GM23338 (cell line): ENCODE data around the gene CCDC3. TPM values are rescaled to one million over a fixed set of nuclear protein-coding genes. Genes with fewer than 3 reads are reported as not detected.

ENCODE experiments used
- ATAC-seq: fragments of 200-7000 bp; cut with Tn5 transposase; 3 replicates; pipeline ENCODE4 v1.9.1; 2020
- DNase-seq: peaks from one replicate; pipeline ENCODE4 v3.0.0-alpha.2; 2015; ENCODE audit warnings: low spot score
- H2AFZ ChIP-seq: fragments of 200-600 bp; sonication (generic); 2 replicates; pipeline ENCODE4 v1.8.0; 2016; ENCODE audit warnings: antibody characterized with exemption, mild to moderate bottlenecking, moderate library complexity
- H3F3A ChIP-seq: fragments of 200-600 bp; sonication (generic); replicated peaks from 2 replicates; pipeline ENCODE4 v1.8.0; 2017; ENCODE audit warnings: antibody characterized with exemption, mixed run types, low read depth
- H3K27ac ChIP-seq: fragments of 200-600 bp; sonication (generic); 2 replicates; pipeline ENCODE4 v1.6.1; 2016; ENCODE audit warnings: low read depth
- H3K27me3 ChIP-seq: fragments of 200-600 bp; sonication (generic); 2 replicates; pipeline ENCODE4 v1.8.0; 2016; ENCODE audit warnings: mild to moderate bottlenecking, mixed run types, moderate library complexity; ENCODE audit not compliant: insufficient read depth
- H3K36me3 ChIP-seq: fragments of 200-600 bp; sonication (generic); 2 replicates; pipeline ENCODE4 v1.8.0; 2016; ENCODE audit warnings: mild to moderate bottlenecking; ENCODE audit not compliant: insufficient read depth
- H3K4me1 ChIP-seq: fragments of 200-600 bp; sonication (generic); 2 replicates; pipeline ENCODE4 v1.8.0; 2016; ENCODE audit warnings: mild to moderate bottlenecking, moderate library complexity; ENCODE audit not compliant: insufficient read depth
- H3K4me2 ChIP-seq: fragments of 200-600 bp; sonication (generic); 2 replicates; pipeline ENCODE4 v1.7.1; 2017; ENCODE audit warnings: mixed run types
- H3K4me3 ChIP-seq: fragments of 200-600 bp; sonication (generic); 2 replicates; pipeline ENCODE4 v1.6.1; 2016; ENCODE audit warnings: mixed run types
- H3K79me2 ChIP-seq: fragments of 200-600 bp; sonication (generic); replicated peaks from 2 replicates; pipeline ENCODE4 v1.8.0; 2017; ENCODE audit warnings: mild to moderate bottlenecking; ENCODE audit not compliant: insufficient read depth
- H3K9me2 ChIP-seq: fragments of 200-600 bp; sonication (generic); 2 replicates; pipeline ENCODE4 v1.8.0; 2017; ENCODE audit not compliant: insufficient read depth
- H4K20me1 ChIP-seq: fragments of 200-600 bp; sonication (generic); replicated peaks from 2 replicates; pipeline ENCODE4 v1.8.0; 2017; ENCODE audit warnings: mild to moderate bottlenecking; ENCODE audit not compliant: insufficient read depth
- H3K27ac Mint-ChIP-seq: 2 replicates; pipeline ENCODE4 v1.8.0; 2020; ENCODE audit warnings: inconsistent platforms, mild to moderate bottlenecking, moderate library complexity, mixed read lengths
- H3K27me3 Mint-ChIP-seq: 3 replicates; pipeline ENCODE4 v1.8.0; 2022; ENCODE audit warnings: low read depth, mild to moderate bottlenecking, moderate library complexity, mixed read lengths, inconsistent platforms; ENCODE audit not compliant: insufficient read depth, poor library complexity
- H3K36me3 Mint-ChIP-seq: 3 replicates; pipeline ENCODE4 v1.8.0; 2021; ENCODE audit warnings: low read depth, mild to moderate bottlenecking, inconsistent platforms, moderate library complexity, mixed read lengths
- H3K4me1 Mint-ChIP-seq: 3 replicates; pipeline ENCODE4 v1.8.0; 2020; ENCODE audit warnings: mild to moderate bottlenecking, inconsistent platforms, mixed read lengths
- H3K4me3 Mint-ChIP-seq: 3 replicates; pipeline ENCODE4 v1.8.0; 2021; ENCODE audit warnings: moderate library complexity, mild to moderate bottlenecking, inconsistent platforms, mixed read lengths
- H3K9me3 Mint-ChIP-seq: 3 replicates; pipeline ENCODE4 v1.8.0; 2020; ENCODE audit warnings: moderate library complexity, mild to moderate bottlenecking, inconsistent platforms, mixed read lengths
- CREB1 ChIP-seq: fragments of 250-450 bp; sonication (Bioruptor Pico); IDR thresholded peaks from 2 replicates; pipeline ENCODE4 v1.5.0; 2020; ENCODE audit warnings: low read depth, mild to moderate bottlenecking, moderate library complexity
- EZH2 ChIP-seq: fragments of 200-600 bp; sonication (generic); IDR thresholded peaks from one replicate; pipeline ENCODE4 v1.8.0; 2017; ENCODE audit warnings: antibody characterized with exemption, mild to moderate bottlenecking, low read depth; ENCODE audit not compliant: unreplicated experiment
- EZH2phosphoT487 ChIP-seq: fragments of 200-600 bp; sonication (generic); IDR thresholded peaks from one replicate; pipeline ENCODE4 v1.8.1; 2018; ENCODE audit warnings: antibody characterized with exemption; ENCODE audit not compliant: unreplicated experiment
- JUNB ChIP-seq: IDR thresholded peaks from one replicate; pipeline ENCODE4 v1.6.1; 2016; ENCODE audit warnings: antibody characterized with exemption; ENCODE audit not compliant: unreplicated experiment
- NANOG ChIP-seq: IDR thresholded peaks from 2 replicates; pipeline ENCODE4 v1.6.1; 2016; ENCODE audit warnings: antibody characterized with exemption, borderline replicate concordance
- POLR2AphosphoS5 ChIP-seq: IDR thresholded peaks from 2 replicates; pipeline ENCODE4 v1.6.1; 2016; ENCODE audit warnings: antibody characterized with exemption, low read depth
- STAT1 ChIP-seq: IDR thresholded peaks from one replicate; pipeline ENCODE4 v1.6.1; 2016; ENCODE audit warnings: antibody characterized with exemption; ENCODE audit not compliant: unreplicated experiment
- ZNF114 ChIP-seq: fragments of 250-450 bp; sonication (Bioruptor Pico); IDR thresholded peaks from 2 replicates; pipeline ENCODE4 v1.5.0; 2020; ENCODE audit warnings: mild to moderate bottlenecking, moderate library complexity
- ZNF331 ChIP-seq: fragments of 250-450 bp; sonication (Bioruptor Pico); IDR thresholded peaks from 2 replicates; pipeline ENCODE4 v1.5.0; 2020; ENCODE audit warnings: low read depth, mild to moderate bottlenecking, moderate library complexity
- polyA plus RNA-seq: library from polyadenylated mRNA; unstranded; fragments of >200 nt; fragmentation: Nextera tagmentation; extraction: Ambion mirVana; gene quantifications from 2 replicates; pipeline ENCODE4 v1.2.1, GENCODE V29; 2016
- total RNA-seq: library from RNA; depleted of rRNA; stranded (reverse); fragments of >200 nt; shearing (Covaris generic); gene quantifications from 2 replicates; pipeline ENCODE4 v1.2.3, GENCODE V29; 2014
- TF ChIP-seq, protein P1 (sequence below), 2 experiments: fragments of 200-600 bp in 1 of 2; sonication (generic) in 1 of 2; conservative IDR thresholded peaks; 2 replicates each; pipeline versions ENCODE4 v1.5.1 to v1.6.1; 2016 to 2017; ENCODE audit warnings: antibody characterized with exemption in 2 of 2, low read depth in 2 of 2, mild to moderate bottlenecking in 2 of 2, moderate library complexity in 1 of 2
- TF ChIP-seq, protein P2 (sequence below): fragments of 250-450 bp; sonication (Bioruptor Pico); IDR thresholded peaks from 2 replicates; pipeline ENCODE4 v1.5.0; 2020; ENCODE audit warnings: mild to moderate bottlenecking, moderate library complexity
- TF ChIP-seq, protein P3 (sequence below): IDR thresholded peaks from 2 replicates; pipeline ENCODE4 v1.6.1; 2016; ENCODE audit warnings: antibody characterized with exemption
- TF ChIP-seq, protein P4 (sequence below): IDR thresholded peaks from one replicate; pipeline ENCODE4 v1.6.1; 2018; ENCODE audit warnings: antibody characterized with exemption; ENCODE audit not compliant: unreplicated experiment

The CCDC3 gene
- total and polyA plus RNA-seq, 2 experiments from 2014 or later, result 1.4 to 5.2 TPM

DNA sequence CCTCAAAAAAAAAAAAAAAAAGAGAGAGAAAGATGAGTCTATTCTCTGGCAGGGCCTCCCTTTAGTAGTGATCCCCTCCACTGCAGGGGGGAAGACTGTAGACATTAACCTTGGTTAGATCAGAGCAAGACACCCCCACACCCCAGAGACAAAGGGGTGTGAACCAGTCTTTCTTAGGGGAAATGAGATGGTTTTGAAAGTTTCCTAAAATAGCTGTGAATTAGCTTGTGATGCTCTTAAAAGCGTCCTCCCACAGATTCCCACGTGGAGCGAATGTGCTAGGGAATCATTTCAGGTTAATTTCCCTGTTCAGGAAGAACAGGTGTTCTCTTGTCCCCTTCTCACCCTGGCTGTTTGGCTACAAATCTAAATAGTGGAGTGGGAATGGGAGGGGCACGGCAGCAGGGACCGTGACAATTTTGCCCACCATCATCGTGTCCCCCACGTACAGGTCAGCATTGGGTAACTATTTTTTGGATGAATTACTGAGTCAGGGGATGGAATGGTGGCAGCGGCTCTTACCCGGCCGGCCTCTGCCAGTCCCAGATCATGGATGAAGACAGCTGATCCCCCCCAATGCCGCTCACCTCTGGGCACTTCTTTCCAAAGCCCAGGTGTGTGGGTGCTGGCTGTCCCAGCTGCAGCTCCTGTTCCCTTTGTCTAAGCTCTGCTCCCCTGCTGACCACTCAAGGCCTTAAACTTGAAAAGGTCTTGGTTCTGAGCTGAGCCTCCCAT is 152.9 kb downstream of the CCDC3 start:
- no peaks in the 10 kb centered on the region for H3K27me3 ChIP-seq
- no peaks in the 10 kb centered on the region for H3K9me2 ChIP-seq
- ATAC-seq (no peak), DNase-seq (no peak)
- no peak overlapping the region for H3K27ac ChIP-seq
- H3K4me2 ChIP-seq, result no peak overlapping the region
- H3K9me3 Mint-ChIP-seq, result no peaks in the 10 kb centered on the region
- peaks cover 3% of the 10 kb centered on the region for H3K27me3 Mint-ChIP-seq
- H3K36me3 Mint-ChIP-seq, result no peaks in the 10 kb centered on the region
- no peak overlapping the region for H3K4me3 ChIP-seq
- H3K79me2 ChIP-seq, result no peaks in the 10 kb centered on the region
- H2AFZ ChIP-seq, result peak overlapping the region; percentile 80; the same call in 1 of the 2 replicates
- H3K27ac Mint-ChIP-seq, result no peak overlapping the region
- TF ChIP-seq POLR2AphosphoS5 (no peak), CREB1 (CRISPR knock-in tag) (no peak), STAT1 (no peak), NANOG (no peak), EZH2 (no peak), ZNF114 (CRISPR knock-in tag) (no peak), JUNB (no peak), EZH2phosphoT487 (no peak), ZNF331 (no peak)
- TF ChIP-seq, protein P1, sequence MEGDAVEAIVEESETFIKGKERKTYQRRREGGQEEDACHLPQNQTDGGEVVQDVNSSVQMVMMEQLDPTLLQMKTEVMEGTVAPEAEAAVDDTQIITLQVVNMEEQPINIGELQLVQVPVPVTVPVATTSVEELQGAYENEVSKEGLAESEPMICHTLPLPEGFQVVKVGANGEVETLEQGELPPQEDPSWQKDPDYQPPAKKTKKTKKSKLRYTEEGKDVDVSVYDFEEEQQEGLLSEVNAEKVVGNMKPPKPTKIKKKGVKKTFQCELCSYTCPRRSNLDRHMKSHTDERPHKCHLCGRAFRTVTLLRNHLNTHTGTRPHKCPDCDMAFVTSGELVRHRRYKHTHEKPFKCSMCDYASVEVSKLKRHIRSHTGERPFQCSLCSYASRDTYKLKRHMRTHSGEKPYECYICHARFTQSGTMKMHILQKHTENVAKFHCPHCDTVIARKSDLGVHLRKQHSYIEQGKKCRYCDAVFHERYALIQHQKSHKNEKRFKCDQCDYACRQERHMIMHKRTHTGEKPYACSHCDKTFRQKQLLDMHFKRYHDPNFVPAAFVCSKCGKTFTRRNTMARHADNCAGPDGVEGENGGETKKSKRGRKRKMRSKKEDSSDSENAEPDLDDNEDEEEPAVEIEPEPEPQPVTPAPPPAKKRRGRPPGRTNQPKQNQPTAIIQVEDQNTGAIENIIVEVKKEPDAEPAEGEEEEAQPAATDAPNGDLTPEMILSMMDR (conservative IDR thresholded peaks at IDR 0.05; ENCODE audit: low read depth in 2 of 2), result no peak
- TF ChIP-seq, protein P2, sequence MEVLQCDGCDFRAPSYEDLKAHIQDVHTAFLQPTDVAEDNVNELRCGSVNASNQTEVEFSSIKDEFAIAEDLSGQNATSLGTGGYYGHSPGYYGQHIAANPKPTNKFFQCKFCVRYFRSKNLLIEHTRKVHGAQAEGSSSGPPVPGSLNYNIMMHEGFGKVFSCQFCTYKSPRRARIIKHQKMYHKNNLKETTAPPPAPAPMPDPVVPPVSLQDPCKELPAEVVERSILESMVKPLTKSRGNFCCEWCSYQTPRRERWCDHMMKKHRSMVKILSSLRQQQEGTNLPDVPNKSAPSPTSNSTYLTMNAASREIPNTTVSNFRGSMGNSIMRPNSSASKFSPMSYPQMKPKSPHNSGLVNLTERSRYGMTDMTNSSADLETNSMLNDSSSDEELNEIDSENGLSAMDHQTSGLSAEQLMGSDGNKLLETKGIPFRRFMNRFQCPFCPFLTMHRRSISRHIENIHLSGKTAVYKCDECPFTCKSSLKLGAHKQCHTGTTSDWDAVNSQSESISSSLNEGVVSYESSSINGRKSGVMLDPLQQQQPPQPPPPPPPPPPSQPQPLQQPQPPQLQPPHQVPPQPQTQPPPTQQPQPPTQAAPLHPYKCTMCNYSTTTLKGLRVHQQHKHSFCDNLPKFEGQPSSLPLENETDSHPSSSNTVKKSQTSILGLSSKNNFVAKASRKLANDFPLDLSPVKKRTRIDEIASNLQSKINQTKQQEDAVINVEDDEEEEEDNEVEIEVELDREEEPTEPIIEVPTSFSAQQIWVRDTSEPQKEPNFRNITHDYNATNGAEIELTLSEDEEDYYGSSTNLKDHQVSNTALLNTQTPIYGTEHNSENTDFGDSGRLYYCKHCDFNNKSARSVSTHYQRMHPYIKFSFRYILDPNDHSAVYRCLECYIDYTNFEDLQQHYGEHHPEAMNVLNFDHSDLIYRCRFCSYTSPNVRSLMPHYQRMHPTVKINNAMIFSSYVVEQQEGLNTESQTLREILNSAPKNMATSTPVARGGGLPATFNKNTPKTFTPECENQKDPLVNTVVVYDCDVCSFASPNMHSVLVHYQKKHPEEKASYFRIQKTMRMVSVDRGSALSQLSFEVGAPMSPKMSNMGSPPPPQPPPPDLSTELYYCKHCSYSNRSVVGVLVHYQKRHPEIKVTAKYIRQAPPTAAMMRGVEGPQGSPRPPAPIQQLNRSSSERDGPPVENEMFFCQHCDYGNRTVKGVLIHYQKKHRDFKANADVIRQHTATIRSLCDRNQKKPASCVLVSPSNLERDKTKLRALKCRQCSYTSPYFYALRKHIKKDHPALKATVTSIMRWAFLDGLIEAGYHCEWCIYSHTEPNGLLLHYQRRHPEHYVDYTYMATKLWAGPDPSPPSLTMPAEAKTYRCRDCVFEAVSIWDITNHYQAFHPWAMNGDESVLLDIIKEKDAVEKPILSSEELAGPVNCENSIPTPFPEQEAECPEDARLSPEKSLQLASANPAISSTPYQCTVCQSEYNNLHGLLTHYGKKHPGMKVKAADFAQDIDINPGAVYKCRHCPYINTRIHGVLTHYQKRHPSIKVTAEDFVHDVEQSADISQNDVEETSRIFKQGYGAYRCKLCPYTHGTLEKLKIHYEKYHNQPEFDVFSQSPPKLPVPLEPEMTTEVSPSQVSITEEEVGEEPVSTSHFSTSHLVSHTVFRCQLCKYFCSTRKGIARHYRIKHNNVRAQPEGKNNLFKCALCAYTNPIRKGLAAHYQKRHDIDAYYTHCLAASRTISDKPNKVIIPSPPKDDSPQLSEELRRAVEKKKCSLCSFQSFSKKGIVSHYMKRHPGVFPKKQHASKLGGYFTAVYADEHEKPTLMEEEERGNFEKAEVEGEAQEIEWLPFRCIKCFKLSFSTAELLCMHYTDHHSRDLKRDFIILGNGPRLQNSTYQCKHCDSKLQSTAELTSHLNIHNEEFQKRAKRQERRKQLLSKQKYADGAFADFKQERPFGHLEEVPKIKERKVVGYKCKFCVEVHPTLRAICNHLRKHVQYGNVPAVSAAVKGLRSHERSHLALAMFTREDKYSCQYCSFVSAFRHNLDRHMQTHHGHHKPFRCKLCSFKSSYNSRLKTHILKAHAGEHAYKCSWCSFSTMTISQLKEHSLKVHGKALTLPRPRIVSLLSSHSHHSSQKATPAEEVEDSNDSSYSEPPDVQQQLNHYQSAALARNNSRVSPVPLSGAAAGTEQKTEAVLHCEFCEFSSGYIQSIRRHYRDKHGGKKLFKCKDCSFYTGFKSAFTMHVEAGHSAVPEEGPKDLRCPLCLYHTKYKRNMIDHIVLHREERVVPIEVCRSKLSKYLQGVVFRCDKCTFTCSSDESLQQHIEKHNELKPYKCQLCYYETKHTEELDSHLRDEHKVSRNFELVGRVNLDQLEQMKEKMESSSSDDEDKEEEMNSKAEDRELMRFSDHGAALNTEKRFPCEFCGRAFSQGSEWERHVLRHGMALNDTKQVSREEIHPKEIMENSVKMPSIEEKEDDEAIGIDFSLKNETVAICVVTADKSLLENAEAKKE, result no peak
- TF ChIP-seq, protein P3, sequence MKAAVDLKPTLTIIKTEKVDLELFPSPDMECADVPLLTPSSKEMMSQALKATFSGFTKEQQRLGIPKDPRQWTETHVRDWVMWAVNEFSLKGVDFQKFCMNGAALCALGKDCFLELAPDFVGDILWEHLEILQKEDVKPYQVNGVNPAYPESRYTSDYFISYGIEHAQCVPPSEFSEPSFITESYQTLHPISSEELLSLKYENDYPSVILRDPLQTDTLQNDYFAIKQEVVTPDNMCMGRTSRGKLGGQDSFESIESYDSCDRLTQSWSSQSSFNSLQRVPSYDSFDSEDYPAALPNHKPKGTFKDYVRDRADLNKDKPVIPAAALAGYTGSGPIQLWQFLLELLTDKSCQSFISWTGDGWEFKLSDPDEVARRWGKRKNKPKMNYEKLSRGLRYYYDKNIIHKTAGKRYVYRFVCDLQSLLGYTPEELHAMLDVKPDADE, result no peak
- TF ChIP-seq, protein P4, sequence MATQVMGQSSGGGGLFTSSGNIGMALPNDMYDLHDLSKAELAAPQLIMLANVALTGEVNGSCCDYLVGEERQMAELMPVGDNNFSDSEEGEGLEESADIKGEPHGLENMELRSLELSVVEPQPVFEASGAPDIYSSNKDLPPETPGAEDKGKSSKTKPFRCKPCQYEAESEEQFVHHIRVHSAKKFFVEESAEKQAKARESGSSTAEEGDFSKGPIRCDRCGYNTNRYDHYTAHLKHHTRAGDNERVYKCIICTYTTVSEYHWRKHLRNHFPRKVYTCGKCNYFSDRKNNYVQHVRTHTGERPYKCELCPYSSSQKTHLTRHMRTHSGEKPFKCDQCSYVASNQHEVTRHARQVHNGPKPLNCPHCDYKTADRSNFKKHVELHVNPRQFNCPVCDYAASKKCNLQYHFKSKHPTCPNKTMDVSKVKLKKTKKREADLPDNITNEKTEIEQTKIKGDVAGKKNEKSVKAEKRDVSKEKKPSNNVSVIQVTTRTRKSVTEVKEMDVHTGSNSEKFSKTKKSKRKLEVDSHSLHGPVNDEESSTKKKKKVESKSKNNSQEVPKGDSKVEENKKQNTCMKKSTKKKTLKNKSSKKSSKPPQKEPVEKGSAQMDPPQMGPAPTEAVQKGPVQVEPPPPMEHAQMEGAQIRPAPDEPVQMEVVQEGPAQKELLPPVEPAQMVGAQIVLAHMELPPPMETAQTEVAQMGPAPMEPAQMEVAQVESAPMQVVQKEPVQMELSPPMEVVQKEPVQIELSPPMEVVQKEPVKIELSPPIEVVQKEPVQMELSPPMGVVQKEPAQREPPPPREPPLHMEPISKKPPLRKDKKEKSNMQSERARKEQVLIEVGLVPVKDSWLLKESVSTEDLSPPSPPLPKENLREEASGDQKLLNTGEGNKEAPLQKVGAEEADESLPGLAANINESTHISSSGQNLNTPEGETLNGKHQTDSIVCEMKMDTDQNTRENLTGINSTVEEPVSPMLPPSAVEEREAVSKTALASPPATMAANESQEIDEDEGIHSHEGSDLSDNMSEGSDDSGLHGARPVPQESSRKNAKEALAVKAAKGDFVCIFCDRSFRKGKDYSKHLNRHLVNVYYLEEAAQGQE, result no peak
- H4K20me1 ChIP-seq, result no peaks in the 10 kb centered on the region
- H3K4me1 ChIP-seq, result no peaks in the 10 kb centered on the region
- no peaks in the 10 kb centered on the region for H3K36me3 ChIP-seq
- no peak overlapping the region for H3K4me3 Mint-ChIP-seq
- H3F3A ChIP-seq, result no peaks in the 10 kb centered on the region
- H3K4me1 Mint-ChIP-seq, result no peaks in the 10 kb centered on the region; the same call in 2 of the 3 replicates
